ENCODE results near the gene SLC6A12. TPM values are rescaled to one million over a fixed set of nuclear protein-coding genes. Genes with fewer than 3 reads are reported as not detected.

SLC6A12 gene
- total RNA-seq, 4 donors from 2014 or later, result 1.2 to 13.5 (median 3.0) TPM

DNA sequence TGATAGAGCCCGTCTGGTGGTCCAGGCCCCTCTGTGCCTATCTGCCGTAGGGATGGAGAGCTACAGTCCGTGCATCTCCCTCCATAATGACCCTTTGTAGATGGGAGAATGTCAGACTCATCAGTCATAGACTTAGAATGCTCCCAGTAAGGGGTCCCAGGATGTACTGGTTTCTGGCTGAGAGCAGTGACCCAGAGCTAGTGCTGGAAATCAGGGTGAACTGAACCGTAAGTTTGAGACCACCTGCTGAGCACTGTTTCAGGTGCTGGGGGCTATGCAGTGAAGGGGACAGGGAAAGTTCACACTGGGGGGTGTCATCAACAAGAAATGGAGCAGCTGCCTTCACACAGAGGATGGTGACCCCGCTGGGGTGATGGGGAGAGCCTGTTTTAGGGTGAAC is 34.1 kb downstream of the SLC6A12 start:
- no peaks in the 10 kb centered on the region for H3K9me3 ChIP-seq
- H3K4me1 ChIP-seq, result peaks cover 0 to 15% (median 10%) of the 10 kb centered on the region in 4 donors
- in situ Hi-C loops (cut with MboI; ENCODE audit: low pct_ligation_motif_present in 1 of 4, low pct_unique_long_range_greater_than_20kb in 1 of 4, low sequenced_read_pairs in 3 of 4) (no loop called here), intact Hi-C loops (cut with DNase I; ENCODE audit: low total_unique reads) (no loop called here)
- DNase-seq, result no peak
- TF ChIP-seq EP300 (IDR thresholded peaks at IDR 0.05; ENCODE audit: low read depth) (no peak), POLR2A (IDR thresholded peaks at IDR 0.05) (no peak), CTCF (IDR thresholded peaks at IDR 0.05) (no peak), POLR2AphosphoS5 (IDR thresholded peaks at IDR 0.05) (no peak)
- no peaks in the 10 kb centered on the region for H3K36me3 ChIP-seq
- H3K27me3 ChIP-seq, result no peaks in the 10 kb centered on the region
- H3K4me3 ChIP-seq, result no peak overlapping the region
- no peak overlapping the region for H3K27ac ChIP-seq
- 74 to 90% methylated on average over 2 to 5 of the region's 5 CpGs for WGBS, 2 donors (ENCODE audit: low coverage in 1 of 2)

DNA sequence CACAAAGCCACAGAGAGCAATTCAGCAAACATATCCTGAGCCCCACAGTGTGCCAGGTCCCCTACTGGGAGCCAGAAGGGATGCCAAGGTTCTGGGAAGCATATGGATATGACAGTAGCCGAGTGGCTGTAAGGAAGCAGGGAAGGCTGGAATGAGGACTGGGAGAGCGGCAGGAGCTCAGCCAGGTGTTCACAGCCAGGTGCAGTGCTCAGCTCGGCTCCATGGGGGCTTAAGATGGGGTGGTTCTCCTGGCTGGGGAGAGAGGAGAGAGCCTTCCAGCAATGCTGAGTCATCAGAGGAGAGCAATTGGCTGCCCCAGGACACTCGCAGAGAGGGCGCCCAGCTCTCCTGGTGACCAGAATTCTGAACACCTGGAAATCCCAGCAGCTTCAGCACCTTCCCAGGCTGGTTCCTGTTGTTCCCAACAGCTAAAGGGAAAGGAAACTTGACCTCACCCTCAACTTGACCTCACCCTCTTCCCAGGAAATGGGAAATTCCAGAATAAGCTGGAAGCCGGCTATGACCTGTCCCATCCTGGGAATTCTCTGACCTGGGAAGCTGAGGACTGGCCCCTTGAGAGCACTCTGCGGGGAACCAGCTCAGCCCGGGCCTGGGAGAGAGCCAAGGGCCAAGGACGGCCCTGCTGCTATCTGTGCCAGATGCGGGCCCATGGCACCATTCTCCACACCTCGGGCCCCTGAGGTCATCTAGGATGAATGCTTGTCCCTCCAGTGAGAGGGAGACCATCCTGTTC is 34.6 kb downstream of the SLC6A12 start:
- no peaks in the 10 kb centered on the region for H3K27me3 ChIP-seq
- no peak for DNase-seq
- TF ChIP-seq POLR2A (IDR thresholded peaks at IDR 0.05) (no peak), EP300 (IDR thresholded peaks at IDR 0.05; ENCODE audit: low read depth) (no peak), CTCF (IDR thresholded peaks at IDR 0.05) (no peak), POLR2AphosphoS5 (IDR thresholded peaks at IDR 0.05) (no peak)
- peaks cover 0 to 15% (median 10%) of the 10 kb centered on the region in 4 donors for H3K4me1 ChIP-seq
- in situ Hi-C loops (cut with MboI; ENCODE audit: low pct_ligation_motif_present in 1 of 4, low pct_unique_long_range_greater_than_20kb in 1 of 4, low sequenced_read_pairs in 3 of 4) (no loop called here), intact Hi-C loops (cut with DNase I; ENCODE audit: low total_unique reads) (no loop called here)
- WGBS, 2 donors (ENCODE audit: low coverage in 1 of 2), result 65% methylated on average over 10 of the region's 11 CpGs; no CpG with 5 or more reads in 1 of the 2 donors
- no peak overlapping the region for H3K27ac ChIP-seq
- no peaks in the 10 kb centered on the region for H3K36me3 ChIP-seq
- no peaks in the 10 kb centered on the region for H3K9me3 ChIP-seq
- H3K4me3 ChIP-seq, result no peak overlapping the region

GRCh38 chr12:178829-179109 is 35.2 kb downstream of the SLC6A12 start:
- in situ Hi-C loops (cut with MboI; ENCODE audit: low pct_ligation_motif_present in 1 of 4, low pct_unique_long_range_greater_than_20kb in 1 of 4, low sequenced_read_pairs in 3 of 4) (no loop called here), intact Hi-C loops (cut with DNase I; ENCODE audit: low total_unique reads) (no loop called here)
- no peaks in the 10 kb centered on the region for H3K9me3 ChIP-seq
- WGBS, 2 donors (ENCODE audit: low coverage in 1 of 2), result 85% methylated on average over 3 of the region's 3 CpGs; no CpG with 5 or more reads in 1 of the 2 donors
- no peak overlapping the region for H3K4me3 ChIP-seq
- no peak for TF ChIP-seq POLR2A (IDR thresholded peaks at IDR 0.05)
- no peak for TF ChIP-seq POLR2AphosphoS5 (IDR thresholded peaks at IDR 0.05)
- TF ChIP-seq EP300 (IDR thresholded peaks at IDR 0.05; ENCODE audit: low read depth), result no peak
- no peak for TF ChIP-seq CTCF (IDR thresholded peaks at IDR 0.05)
- no peak for DNase-seq
- no peaks in the 10 kb centered on the region for H3K27me3 ChIP-seq
- peaks cover 0 to 15% (median 10%) of the 10 kb centered on the region in 4 donors for H3K4me1 ChIP-seq
- no peaks in the 10 kb centered on the region for H3K36me3 ChIP-seq
- no peak overlapping the region for H3K27ac ChIP-seq

DNA sequence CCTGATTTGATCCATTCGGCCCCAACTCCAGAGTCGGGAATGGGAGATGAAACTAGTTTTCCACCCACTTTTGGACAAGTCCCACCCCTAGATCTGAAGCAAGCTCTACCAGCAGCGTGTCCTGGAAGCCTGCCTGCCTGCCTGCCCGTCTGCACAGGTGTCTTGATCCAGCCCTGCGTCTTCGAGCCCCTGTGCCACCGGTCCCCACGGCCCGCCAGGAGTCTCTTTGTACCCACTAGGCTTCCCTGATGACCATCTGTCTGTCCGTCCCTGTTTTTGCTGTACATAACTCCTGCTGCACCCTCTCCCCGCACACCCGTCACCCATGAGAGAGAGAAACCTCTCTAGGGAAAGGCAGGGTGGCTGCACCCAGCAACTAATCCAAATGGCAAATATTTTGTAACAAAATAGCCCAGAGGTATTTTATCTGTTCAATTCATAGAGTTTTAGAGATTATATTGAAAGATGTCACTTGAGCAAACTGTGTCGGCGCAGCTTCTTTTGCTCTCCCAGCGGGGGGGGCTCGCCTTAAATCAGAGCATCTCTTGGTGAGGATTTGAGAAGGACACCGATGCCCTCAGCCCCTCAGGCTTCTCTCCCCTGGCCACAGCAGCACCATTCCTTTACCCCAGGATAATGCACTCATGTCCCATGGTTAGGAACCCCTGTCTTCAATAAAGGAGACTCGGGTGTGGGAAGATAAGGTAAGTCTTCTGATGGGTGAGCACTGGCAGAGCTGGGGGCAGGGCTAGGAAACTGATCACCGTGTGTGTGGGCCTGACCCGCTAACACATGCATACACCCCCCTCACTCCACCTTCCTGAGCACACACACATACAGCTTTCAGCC is 35.8 kb downstream of the SLC6A12 start:
- in situ Hi-C loops (cut with MboI; ENCODE audit: low pct_ligation_motif_present in 1 of 4, low pct_unique_long_range_greater_than_20kb in 1 of 4, low sequenced_read_pairs in 3 of 4), result no loop called here
- Histone ChIP-seq H3K27ac (no peak overlapping the region), H3K36me3 (no peaks in the 10 kb centered on the region), H3K4me1 (peaks cover 0 to 19% (median 14%) of the 10 kb centered on the region in 4 donors), H3K9me3 (no peaks in the 10 kb centered on the region), H3K4me3 (no peak overlapping the region), H3K27me3 (no peaks in the 10 kb centered on the region)
- TF ChIP-seq POLR2A (IDR thresholded peaks at IDR 0.05) (no peak), CTCF (IDR thresholded peaks at IDR 0.05) (no peak), EP300 (IDR thresholded peaks at IDR 0.05; ENCODE audit: low read depth) (no peak), POLR2AphosphoS5 (IDR thresholded peaks at IDR 0.05) (no peak)
- no peak for DNase-seq
- intact Hi-C loops (cut with DNase I; ENCODE audit: low total_unique reads), result no loop called here
- WGBS, 2 donors (ENCODE audit: low coverage in 1 of 2), result 80 to 89% methylated on average over 1 to 20 of the region's 20 CpGs
